Measurements from ENCODE around the gene CDK11B. TPM values are rescaled to one million over a fixed set of nuclear protein-coding genes. Genes with fewer than 3 reads are reported as not detected.
A peak's percentile ranks its signal among the peaks of the same experiment; 100 is the strongest.
"Not testable (repeated sequence)": the region's sequence is repeated elsewhere in the genome, so short reads cannot be mapped to it uniquely, and the experiment has no call there.

CDK11B gene
- total RNA-seq, 2 donors from 2014 or later, result 17.0 to 18.8 TPM

DNA sequence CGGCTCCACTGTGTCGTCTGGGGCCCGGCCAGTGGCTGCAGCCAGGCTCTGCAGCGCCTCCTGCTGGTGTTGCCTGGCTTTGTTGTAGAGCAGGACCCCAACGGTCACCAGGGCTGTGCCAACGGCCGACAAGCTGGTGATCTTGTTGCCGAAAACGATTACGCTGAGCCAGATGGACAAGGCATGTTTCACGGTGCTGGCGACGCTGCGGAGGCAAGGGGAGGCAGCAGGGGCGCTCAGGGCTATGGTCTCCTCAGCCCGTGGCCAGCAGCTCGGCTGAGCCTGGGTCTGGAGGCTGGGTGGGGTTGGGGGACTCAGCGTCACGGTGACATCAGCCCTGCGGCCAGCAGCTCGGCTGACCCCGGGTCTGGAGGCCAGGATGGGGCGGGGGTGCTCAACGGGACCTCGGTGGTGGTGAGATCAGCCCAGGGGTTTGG lies 7.0 kb upstream of the CDK11B start:
- ATAC-seq (no peak), DNase-seq (no peak)
- intact Hi-C loops (cut with DNase I), result no loop called here

- ATAC-seq, result no peak
- DNase-seq, result no peak
- intact Hi-C loops (cut with DNase I), result no loop called here
These were observed 6.4 kb upstream of the CDK11B start for GRCh38 chr1:1664941-1665814.

- intact Hi-C loops (cut with DNase I); DNase-seq: not testable (repeated sequence)
These were observed 5.5 kb upstream of the CDK11B start for GRCh38 chr1:1664318-1664717.

GRCh38 chr1:1662830-1663560 lies 4.2 kb upstream of the CDK11B start:
- intact Hi-C loops (cut with DNase I); DNase-seq: not testable (repeated sequence)

More at GRCh38 chr1:1664318-1664717, 5.5 kb upstream of the CDK11B start:
- not testable (repeated sequence) for ATAC-seq

DNA sequence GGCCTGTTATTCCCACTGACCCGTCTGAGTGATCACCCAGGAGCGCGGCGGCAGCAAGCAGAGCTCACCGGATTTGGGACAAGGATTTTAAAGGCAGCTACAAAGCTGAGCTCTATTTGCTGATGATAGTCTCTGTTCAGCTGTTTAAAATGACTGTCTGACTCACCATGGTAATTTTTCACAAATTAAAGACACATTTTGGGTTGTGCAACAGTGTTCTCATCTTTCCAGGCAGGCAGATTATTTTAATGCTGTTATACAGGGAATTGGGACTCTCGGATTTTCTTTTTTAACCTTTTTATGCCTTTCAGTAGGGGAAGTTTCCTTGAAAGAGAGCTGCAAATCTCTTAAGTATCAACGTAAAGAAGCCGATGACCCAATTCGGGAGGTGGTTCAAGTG lies 3.6 kb upstream of the CDK11B start:
- DNase-seq; intact Hi-C loops (cut with DNase I); ATAC-seq: not testable (repeated sequence)

More at GRCh38 chr1:1662830-1663560, 4.2 kb upstream of the CDK11B start:
- ATAC-seq, result not testable (repeated sequence)

GRCh38 chr1:1648265-1648664 lies 10.5 kb downstream of the CDK11B start:
- intact Hi-C loops (cut with DNase I); ATAC-seq; DNase-seq: not testable (repeated sequence)

GRCh38 chr1:1647567-1648241 lies 11.1 kb downstream of the CDK11B start:
- peak in 1 of 2 donors; percentile 32 for ATAC-seq
- intact Hi-C loops (cut with DNase I); DNase-seq: not testable (repeated sequence)

- ATAC-seq; intact Hi-C loops (cut with DNase I); DNase-seq: not testable (repeated sequence)
These were observed 12.5 kb downstream of the CDK11B start for GRCh38 chr1:1646326-1646725.

- ATAC-seq; intact Hi-C loops (cut with DNase I); DNase-seq: not testable (repeated sequence)
These were observed 17.9 kb downstream of the CDK11B start for GRCh38 chr1:1640711-1641461.

DNA sequence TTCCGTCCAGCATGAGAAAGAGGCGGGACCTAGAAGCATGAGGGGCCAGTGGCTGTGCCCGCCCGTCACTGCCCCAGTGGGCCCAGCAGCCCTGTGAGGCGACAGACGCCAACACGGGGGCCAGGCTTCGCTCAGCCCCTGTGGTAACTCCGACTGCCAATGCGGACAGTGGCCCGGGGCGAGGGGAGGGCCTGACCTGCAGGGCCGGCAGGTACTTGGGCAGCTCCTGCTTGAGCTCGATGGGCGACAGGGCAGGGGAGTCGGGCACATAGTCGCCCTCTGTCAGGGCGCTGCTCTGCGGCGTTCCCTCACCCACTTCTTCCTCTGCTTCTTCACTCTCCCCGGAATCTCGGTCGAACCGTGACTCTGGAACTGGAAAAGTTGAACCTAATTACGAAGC lies 18.7 kb downstream of the CDK11B start:
- intact Hi-C loops (cut with DNase I); DNase-seq; ATAC-seq: not testable (repeated sequence)

- intact Hi-C loops (cut with DNase I); DNase-seq; ATAC-seq: not testable (repeated sequence)
These were observed 19.4 kb downstream of the CDK11B start for GRCh38 chr1:1639368-1639767.

GRCh38 chr1:1638528-1638927 lies 20.3 kb downstream of the CDK11B start:
- ATAC-seq, result peak in 1 of 2 donors; percentile 8
- intact Hi-C loops (cut with DNase I); DNase-seq: not testable (repeated sequence)

- intact Hi-C loops (cut with DNase I); ATAC-seq: not testable (repeated sequence)
- DNase-seq, result peak; percentile 4
These were observed 21.3 kb downstream of the CDK11B start for GRCh38 chr1:1637479-1637875.

DNA sequence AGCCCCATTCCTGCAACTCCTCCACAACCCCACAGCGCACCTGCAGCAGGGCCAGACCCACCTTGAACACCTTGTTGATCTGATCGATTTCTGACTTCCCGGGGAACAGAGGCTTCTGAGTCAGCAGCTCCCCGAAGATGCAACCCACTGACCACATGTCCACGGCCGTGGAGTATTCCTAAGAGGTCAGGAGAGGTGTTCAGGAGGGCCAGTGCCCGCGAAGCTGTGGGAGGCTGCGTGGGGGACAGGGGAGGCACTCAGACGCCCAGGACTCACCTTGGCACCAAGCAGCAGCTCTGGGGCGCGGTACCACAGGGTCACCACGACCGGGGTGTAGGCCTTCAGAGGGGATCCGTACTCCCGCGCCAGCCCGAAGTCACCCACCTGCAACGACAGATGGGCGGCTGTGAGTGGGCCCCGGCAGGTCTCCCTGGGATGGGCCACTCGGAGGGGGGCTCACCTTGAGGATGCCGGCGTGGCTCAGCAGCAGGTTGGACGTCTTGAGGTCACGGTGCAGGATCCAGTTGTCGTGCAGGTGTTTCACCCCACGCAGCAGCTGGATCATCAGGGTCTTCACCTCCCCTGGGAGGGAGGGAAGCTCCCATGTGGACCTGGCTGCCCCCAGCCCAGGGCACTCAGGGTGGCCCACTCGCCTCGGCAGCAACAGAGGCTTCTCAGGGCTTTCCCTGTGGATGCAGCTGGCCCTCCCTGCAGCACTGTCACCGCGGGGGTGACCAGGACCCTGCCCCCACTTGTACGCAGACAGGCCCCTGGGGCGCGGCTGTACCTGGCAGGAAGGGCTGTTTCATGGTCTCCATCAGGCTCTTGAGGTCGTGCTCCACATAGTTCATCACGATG lies 22.0 kb downstream of the CDK11B start:
- intact Hi-C loops (cut with DNase I); ATAC-seq: not testable (repeated sequence)
- peak; percentile 16 for DNase-seq

DNA sequence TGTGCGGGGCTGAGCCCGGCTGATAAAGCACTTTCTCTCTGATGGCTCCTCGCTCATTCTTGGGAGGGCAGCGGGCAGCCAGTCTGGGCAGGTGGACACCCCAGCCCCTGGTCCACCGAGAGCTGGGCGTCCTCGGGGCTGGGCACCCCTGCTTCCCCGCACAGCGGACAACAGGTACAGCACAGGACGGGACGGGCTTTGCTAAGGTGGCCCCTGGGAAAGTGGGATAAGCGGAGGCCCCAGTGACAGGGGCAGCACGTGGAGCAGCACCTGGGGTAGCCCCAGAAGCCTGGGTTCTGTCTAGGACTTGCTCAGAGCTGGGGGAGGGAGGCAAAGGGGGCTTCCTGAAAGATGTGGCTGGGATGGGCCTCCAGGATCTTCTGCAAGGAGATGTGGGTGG lies 24.2 kb downstream of the CDK11B start:
- intact Hi-C loops (cut with DNase I); ATAC-seq: not testable (repeated sequence)

GRCh38 chr1:1633409-1633808 lies 25.4 kb downstream of the CDK11B start:
- peak in 1 of 2 donors; percentile 27 for ATAC-seq

More for the DNA sequence above, 24.2 kb downstream of the CDK11B start:
- peak; percentile 17 for DNase-seq

DNA sequence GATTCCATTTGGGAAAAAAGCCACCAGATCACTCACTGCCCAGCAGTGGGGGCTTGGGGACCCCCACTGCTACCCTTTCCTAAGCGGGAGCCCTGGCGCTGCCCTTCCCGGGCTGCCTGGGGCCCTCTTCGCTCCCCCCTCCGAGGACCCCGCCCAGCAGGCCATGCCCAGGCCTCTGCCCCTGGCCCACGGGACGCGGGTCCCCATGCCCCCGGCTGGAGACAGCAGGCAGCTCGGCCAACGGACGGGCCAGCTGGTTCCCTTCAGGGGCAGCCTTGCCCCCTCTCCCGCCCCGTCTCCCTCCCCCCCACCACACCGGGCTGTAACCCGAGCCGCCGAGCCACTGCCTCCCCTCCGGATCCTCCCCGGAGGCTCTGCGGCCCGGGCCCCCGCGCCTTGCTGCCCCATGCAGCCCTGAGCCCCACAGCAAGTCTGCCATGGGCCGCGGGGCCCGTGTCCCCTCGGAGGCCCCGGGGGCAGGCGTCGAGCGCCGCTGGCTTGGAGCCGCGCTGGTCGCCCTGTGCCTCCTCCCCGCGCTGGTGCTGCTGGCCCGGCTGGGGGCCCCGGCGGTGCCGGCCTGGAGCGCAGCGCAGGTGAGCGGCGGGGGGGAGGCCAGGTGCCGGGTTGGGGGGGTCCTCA lies 26.9 kb downstream of the CDK11B start, which contains the start of gene MMP23B:
Gene MMP23B (plus strand): TSS at position 392 of the 639 bp plus-strand sequence. CDS start 46 bp downstream, at position 438.
- DNase-seq (peak; percentile 38), ATAC-seq (peak; percentile 9 to 13)
- intact Hi-C loops (cut with DNase I), result no loop called here

More at GRCh38 chr1:1633409-1633808, 25.4 kb downstream of the CDK11B start:
- DNase-seq; intact Hi-C loops (cut with DNase I): not testable (repeated sequence)

All from left cardiac atrium (tissue), 4 donors.